IPS-20b (cell line): ENCODE data around the gene SNTG2.

Source experiments
- H3K27ac ChIP-seq: one replicate; pipeline ENCODE4 v1.5.1; 2013; ENCODE audit warnings: low read length
- H3K27me3 ChIP-seq: 2 replicates; pipeline ENCODE4 v1.6.1; 2013; ENCODE audit warnings: mild to moderate bottlenecking, low read length, inconsistent platforms; ENCODE audit not compliant: insufficient read depth
- H3K36me3 ChIP-seq: 2 replicates; pipeline ENCODE4 v1.6.1; 2013; ENCODE audit warnings: low read depth, mild to moderate bottlenecking, inconsistent platforms, low read length, moderate library complexity; ENCODE audit not compliant: insufficient read depth
- H3K4me1 ChIP-seq: 2 replicates; pipeline ENCODE4 v1.6.1; 2013; ENCODE audit warnings: mild to moderate bottlenecking, control low read depth, inconsistent platforms, low read length, moderate library complexity; ENCODE audit not compliant: insufficient read depth
- H3K4me3 ChIP-seq: 2 replicates; pipeline ENCODE4 v1.5.1; 2013; ENCODE audit warnings: mild to moderate bottlenecking, low read length, inconsistent platforms
- H3K9ac ChIP-seq: 2 replicates; pipeline ENCODE4 v1.6.1; 2013; ENCODE audit warnings: low read depth, mild to moderate bottlenecking, inconsistent platforms, low read length, moderate library complexity
- H3K9me3 ChIP-seq: 2 replicates; pipeline ENCODE4 v1.6.1; 2013; ENCODE audit warnings: mild to moderate bottlenecking, low read depth, low read length, inconsistent platforms; ENCODE audit not compliant: insufficient read depth

SNTG2 gene

DNA sequence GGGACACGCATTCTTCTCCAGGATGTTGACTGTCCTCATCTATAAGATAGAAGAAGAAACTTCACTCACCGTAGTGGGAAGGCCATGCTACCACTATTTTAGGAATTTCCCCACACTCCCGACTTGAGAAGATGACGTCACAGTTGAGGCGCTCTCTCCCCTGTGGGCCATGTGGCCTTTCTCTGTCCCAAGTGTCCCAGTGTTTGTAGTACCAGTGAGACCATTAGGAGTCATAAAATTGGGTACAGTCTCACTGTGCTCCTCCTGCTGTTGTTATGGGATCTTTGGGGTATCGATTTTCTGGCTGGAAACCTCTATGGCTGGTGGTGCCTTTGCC is 7.2 kb upstream of the SNTG2 start:
- peaks cover 13% of the 10 kb centered on the region for H3K27me3 ChIP-seq
- no peak overlapping the region for H3K4me3 ChIP-seq
- H3K4me1 ChIP-seq: peaks cover 8% of the 10 kb centered on the region
- H3K9ac ChIP-seq: no peak overlapping the region
- peaks cover 7% of the 10 kb centered on the region; the same call in 1 of the 2 replicates for H3K9me3 ChIP-seq
- no peaks in the 10 kb centered on the region for H3K36me3 ChIP-seq
- H3K27ac ChIP-seq: no peak overlapping the region

DNA sequence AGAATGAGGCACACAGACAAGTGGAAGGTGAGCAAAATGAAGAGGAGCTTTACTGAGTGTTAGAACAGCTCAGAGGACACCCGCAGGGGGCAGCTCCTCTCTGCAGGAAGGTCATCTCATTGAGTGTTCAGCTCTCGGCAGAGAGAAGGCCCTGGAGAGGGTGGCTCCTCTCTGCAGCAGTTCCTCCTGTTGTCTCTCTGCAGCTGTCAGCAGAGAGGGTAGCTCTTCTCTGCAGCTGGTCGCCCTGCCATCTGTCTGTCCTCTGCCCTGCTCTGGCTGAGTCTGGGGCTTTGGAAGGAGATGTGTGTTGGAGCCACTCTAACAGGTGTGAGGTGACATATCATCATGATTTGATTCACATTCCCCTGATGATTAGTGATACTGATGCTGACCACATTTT is 6.8 kb upstream of the SNTG2 start:
- Histone ChIP-seq H3K9ac (no peak overlapping the region), H3K27ac (no peak overlapping the region), H3K27me3 (peaks cover 17% of the 10 kb centered on the region), H3K9me3 (peaks cover 7% of the 10 kb centered on the region; the same call in 1 of the 2 replicates), H3K4me3 (no peak overlapping the region), H3K36me3 (no peaks in the 10 kb centered on the region), H3K4me1 (peaks cover 12% of the 10 kb centered on the region)

DNA sequence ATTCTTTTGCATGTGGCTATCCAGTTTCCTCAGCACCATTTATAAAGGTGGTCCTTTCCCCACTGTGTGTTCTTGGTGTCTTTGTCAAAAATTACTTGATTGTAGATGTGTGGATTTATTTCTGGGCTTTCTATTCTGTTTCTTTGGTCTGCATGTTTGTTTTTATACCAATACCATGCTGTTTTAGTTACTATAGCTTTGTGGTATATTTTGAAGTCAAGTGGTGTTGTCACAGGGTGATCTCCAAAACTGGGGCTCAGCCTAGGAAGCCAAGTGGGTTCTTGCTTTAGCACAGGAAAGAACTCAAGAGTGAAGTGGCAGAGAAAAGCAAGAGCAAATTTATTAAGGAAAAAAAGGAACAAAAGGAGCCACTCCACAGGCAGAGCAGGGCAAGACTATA is 6.0 kb upstream of the SNTG2 start:
- Histone ChIP-seq H3K27me3 (peaks cover 25% of the 10 kb centered on the region), H3K27ac (no peak overlapping the region), H3K36me3 (no peaks in the 10 kb centered on the region), H3K9ac (no peak overlapping the region), H3K4me1 (peaks cover 15% of the 10 kb centered on the region), H3K4me3 (no peak overlapping the region), H3K9me3 (peaks cover 7% of the 10 kb centered on the region; the same call in 1 of the 2 replicates)

DNA sequence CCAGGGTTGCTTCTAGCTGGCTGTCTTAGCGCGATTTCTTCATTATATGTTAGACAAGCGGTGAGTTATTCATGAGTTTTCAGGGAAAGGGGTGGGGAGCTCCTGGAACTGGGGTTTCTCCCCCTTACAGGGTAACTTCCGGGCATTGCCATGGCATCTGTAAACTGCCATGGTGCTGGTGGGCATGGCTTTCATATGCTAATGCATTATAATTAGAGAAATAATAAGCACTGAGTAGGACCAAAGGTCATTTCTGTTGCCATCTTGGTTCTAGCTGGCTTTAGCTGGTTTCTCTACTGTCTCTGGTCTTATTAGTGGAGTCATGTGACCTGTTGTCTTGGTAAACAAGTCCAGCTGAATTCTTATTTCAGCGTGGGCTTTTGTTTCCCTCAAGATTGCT is 5.5 kb upstream of the SNTG2 start:
- peaks cover 15% of the 10 kb centered on the region for H3K4me1 ChIP-seq
- H3K36me3 ChIP-seq: no peaks in the 10 kb centered on the region
- peaks cover 29% of the 10 kb centered on the region for H3K27me3 ChIP-seq
- peaks cover 7% of the 10 kb centered on the region; the same call in 1 of the 2 replicates for H3K9me3 ChIP-seq
- no peak overlapping the region for H3K9ac ChIP-seq
- H3K4me3 ChIP-seq: no peak overlapping the region
- H3K27ac ChIP-seq: no peak overlapping the region

DNA sequence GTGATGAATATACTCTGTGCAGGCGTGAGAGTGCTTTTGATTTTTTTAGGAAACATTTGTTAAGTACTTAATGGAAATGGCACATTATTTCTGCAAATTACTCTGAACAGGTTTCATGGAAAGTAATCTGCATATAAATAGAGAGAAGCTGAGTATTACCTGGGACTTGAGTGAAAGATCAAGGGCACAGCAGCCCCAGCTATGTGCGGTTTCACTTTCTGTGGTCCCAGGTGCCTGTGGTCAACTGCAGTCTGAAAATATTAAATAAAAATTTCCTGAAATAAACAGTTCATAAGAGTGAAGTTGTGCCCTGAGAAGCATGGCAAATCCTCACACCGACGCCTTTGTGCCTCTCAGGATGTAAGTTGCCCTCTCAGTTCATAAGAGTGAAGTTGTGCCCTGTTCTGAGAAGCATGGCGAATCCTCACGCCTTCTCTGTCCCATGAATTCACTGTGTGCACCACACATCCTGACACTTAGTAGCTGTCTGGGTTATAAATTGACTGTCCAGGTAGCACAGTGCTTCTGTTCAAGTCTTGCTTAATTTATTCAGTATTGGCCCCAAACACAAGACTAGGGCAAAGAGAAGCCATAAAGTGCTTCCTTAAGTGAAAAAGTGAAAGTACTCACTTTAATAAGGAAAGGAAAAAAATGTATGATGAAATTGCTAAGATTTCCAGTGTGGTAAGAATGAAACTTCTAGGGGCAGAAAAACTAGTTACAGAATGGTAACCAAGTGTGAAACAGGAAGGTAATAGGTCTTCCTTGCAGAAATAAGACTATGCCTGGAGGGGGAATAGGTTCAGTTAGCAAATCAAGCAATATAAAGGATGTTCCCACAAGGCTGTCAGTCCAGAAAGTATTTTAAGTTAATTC is 4.3 kb upstream of the SNTG2 start:
- Histone ChIP-seq H3K4me1 (peaks cover 15% of the 10 kb centered on the region), H3K27ac (no peak overlapping the region), H3K36me3 (no peaks in the 10 kb centered on the region), H3K4me3 (no peak overlapping the region), H3K9ac (no peak overlapping the region), H3K9me3 (peaks cover 7% of the 10 kb centered on the region; the same call in 1 of the 2 replicates), H3K27me3 (peaks cover 33% of the 10 kb centered on the region)

DNA sequence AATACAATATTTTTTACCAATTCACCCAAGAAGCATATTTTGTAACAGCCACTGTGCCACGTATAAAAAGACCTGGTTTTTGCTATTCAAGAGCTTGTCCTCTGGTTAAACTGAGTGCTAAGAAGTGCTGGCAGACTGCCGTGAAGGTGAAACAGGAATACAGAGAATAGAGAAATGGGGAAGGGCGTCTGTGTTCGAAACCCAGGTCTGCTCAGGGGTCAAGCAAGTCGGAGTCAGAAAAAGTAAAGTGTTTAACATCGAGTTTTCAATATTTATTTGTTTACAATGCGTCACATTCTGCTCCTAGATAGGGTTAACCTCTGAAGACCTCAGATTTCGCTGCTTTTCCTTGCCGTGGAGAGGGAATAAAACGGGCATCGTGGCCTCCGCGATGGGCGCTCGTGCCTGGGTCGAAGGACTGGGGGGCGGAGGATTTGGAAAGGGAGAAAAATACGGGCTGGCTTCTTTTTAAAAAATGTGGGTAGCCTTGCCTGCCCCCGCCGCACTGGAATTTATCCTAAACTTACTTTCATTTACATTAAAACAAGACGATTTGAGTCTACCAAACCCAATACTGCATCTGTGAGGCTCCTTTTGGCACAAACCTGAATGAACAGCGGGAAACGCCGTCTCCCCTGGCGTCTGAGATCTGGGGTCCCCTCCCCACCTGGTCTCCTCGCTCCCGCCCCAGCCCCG is 1.1 kb upstream of the SNTG2 start:
- H3K27ac ChIP-seq: no peak overlapping the region
- peaks cover 53% of the 10 kb centered on the region for H3K27me3 ChIP-seq
- H3K9me3 ChIP-seq: peaks cover 6% of the 10 kb centered on the region; the same call in 1 of the 2 replicates
- H3K36me3 ChIP-seq: no peaks in the 10 kb centered on the region
- peaks cover 36% of the 10 kb centered on the region for H3K4me1 ChIP-seq
- H3K4me3 ChIP-seq: peak overlapping the region; percentile 75
- H3K9ac ChIP-seq: peak overlapping the region; percentile 68; the same call in 1 of the 2 replicates

DNA sequence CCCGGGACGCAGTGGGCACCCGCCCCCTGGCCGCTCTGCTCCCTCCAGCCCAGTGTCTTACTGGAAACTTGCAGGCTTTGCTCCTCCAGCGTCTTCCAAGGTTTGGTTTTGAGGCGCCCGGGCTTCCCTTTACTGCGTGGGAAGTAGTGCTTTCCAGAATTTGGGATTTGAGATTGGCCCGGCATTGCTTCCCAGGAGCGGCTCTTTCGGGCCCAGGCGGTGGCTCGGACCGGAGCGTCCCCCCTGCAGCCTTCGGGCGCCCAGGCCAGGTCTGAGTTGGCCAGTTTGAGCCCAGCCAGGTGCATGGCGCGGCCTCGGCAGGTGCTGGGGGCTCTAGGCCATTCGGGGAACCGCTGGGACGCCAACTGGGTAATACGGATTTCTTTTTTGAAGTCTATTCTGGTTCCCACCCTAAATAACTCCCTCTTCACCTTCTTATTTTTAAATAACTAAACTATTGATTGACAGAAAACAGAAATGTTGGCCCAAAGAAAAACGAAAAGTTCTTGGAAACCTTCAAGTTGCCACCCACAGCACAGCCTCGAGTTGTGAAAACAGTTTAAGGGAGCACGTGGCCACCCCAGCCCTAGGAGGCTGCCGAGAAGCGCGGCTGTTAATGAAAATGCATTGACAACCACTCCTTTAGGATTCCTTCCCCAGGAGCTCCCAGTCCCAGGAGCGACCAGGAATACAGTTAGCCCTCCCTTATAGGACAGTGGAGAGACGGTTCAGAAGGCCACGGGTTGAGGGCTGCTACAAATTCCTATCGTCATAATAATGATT is 766 bp downstream of the SNTG2 start:
- H3K4me1 ChIP-seq: peaks cover 33% of the 10 kb centered on the region
- H3K9ac ChIP-seq: peak overlapping the region; percentile 67; the same call in 1 of the 2 replicates
- H3K36me3 ChIP-seq: no peaks in the 10 kb centered on the region
- H3K27ac ChIP-seq: no peak overlapping the region
- peaks cover 53% of the 10 kb centered on the region for H3K27me3 ChIP-seq
- peak overlapping the region; percentile 75 for H3K4me3 ChIP-seq
- H3K9me3 ChIP-seq: no peaks in the 10 kb centered on the region

DNA sequence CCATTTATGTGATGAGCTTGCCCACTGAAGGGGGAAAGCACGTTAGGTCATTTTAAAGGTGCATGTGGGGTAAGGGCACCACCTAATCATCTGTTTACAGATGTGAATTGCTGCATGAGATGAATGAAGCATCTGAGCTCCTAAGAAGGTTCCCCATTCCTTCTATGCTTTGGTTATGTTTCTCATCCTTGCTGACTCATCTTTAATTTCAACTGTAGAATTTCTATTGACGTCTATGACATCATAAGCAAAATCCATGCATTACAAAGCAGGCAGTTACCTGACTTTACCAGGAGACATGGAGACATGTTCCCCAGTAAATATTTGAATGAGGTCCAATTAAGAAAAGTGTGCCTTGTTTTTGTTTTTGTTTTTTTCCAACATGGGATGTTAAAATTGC is 2.8 kb downstream of the SNTG2 start:
- H3K4me1 ChIP-seq: peaks cover 46% of the 10 kb centered on the region
- H3K4me3 ChIP-seq: peak overlapping the region; percentile 75; the same call in 1 of the 2 replicates
- H3K9ac ChIP-seq: no peak overlapping the region
- peaks cover 41% of the 10 kb centered on the region for H3K27me3 ChIP-seq
- H3K9me3 ChIP-seq: no peaks in the 10 kb centered on the region
- H3K27ac ChIP-seq: no peak overlapping the region
- no peaks in the 10 kb centered on the region for H3K36me3 ChIP-seq

DNA sequence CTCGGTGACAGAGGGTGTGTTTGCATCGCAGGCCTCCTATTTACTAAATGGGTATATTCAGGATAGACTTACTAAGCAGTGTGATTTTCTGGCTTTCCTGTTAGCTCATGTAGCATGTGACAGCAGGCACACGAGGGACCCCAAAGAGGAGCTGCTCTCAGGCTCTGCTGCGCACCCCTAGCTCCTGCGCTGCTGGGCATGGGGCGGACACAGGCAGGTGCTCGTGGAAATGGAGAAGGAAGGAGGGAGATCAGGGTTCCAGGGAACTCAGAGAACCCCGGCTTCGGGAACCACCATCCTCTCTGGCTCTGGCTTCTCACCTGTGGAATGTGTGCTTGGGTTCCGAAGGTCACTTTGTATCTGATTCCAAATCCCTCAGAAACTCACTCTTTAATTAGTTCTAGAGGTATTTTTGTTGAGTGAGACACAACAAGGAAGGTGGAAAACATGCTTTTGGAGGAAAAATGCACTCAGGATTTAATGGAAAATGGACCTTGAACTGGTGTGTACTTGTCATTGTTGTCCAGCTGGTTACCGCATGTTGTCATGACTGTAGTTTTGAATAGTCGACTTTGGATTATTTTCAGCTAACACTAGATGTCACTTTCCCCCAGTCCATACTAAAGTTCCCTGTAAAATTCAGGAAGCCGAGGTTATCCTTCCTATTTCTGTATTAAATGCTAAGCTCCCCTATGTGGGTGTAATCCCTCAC is 3.5 kb downstream of the SNTG2 start:
- H3K9me3 ChIP-seq: no peaks in the 10 kb centered on the region
- H3K27me3 ChIP-seq: peaks cover 33% of the 10 kb centered on the region
- H3K4me1 ChIP-seq: peaks cover 39% of the 10 kb centered on the region
- no peaks in the 10 kb centered on the region for H3K36me3 ChIP-seq
- H3K4me3 ChIP-seq: no peak overlapping the region
- no peak overlapping the region for H3K9ac ChIP-seq
- no peak overlapping the region for H3K27ac ChIP-seq

DNA sequence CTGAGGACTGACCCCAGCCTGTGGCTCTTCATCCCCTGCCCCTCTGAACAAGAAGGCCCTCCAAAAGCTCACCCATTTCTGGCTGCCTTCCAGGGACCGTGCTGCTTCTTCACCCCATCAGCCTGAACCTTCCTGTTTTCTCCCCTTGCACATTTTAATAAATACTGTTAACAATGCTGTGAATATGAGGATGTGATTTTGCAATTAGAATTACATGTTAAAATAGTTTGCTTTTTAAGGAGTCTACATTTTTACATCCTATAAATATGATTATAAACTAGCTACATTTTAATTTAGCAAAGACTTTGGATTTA is 4.0 kb downstream of the SNTG2 start:
- Histone ChIP-seq H3K9ac (no peak overlapping the region), H3K4me1 (peaks cover 39% of the 10 kb centered on the region), H3K9me3 (no peaks in the 10 kb centered on the region), H3K4me3 (no peak overlapping the region), H3K36me3 (no peaks in the 10 kb centered on the region), H3K27me3 (peaks cover 28% of the 10 kb centered on the region), H3K27ac (no peak overlapping the region)
